Endothelial cell of umbilical vein (primary cell): Measurements from ENCODE around the gene SPATS2L. TPM values are rescaled to one million over a fixed set of nuclear protein-coding genes. Genes with fewer than 3 reads are reported as not detected.

Source experiments
- BruUV-seq: library from RNA; stranded (reverse); fragments of 400-500 nt; replicated peaks from 2 replicates; lab custom pipeline; 2021; lab: Mats Ljungman, UMichigan
- CTCF ChIA-PET: fragments of 300-600, 350-600 bp; sonication (Branson Sonifier 250); formaldehyde crosslinking; loops from one replicate; lab custom pipeline; 2021; ENCODE audit warnings: antibody characterized with exemption, inconsistent platforms; lab: Charles Lee
- POLR2A ChIA-PET: fragments of 300-600, 350-600 bp; sonication (Branson Sonifier 250); formaldehyde crosslinking; loops from one replicate; lab custom pipeline; 2021; ENCODE audit warnings: antibody characterized with exemption, inconsistent platforms; lab: Charles Lee
- DNase-seq: peaks from one replicate; pipeline ENCODE4 v3.0.0-alpha.2; 2011; ENCODE audit warnings: low read depth, low spot score
- FAIRE-seq: peaks from 2 replicates; lab custom pipeline; 2011; peaks lifted over from hg19 to GRCh38; lab: Jason Lieb, UNC
- H2AFZ ChIP-seq: 2 replicates; pipeline ENCODE4 v1.6.0; 2012; ENCODE audit warnings: low read depth, low read length, control low read depth, inconsistent platforms
- H3K27ac ChIP-seq: 2 replicates; pipeline ENCODE4 v1.5.1; 2011; ENCODE audit warnings: low read depth, mild to moderate bottlenecking, control low read depth, low read length, moderate library complexity; ENCODE audit not compliant: insufficient read depth
- H3K27me3 ChIP-seq, 2 experiments: 2 replicates each; pipeline versions ENCODE4 v1.6.0 to v1.6.1; 2011; ENCODE audit warnings: low read length in 2 of 2, mixed read lengths in 1 of 2; ENCODE audit not compliant: control insufficient read depth in 2 of 2, insufficient read depth in 2 of 2
- H3K36me3 ChIP-seq, 2 experiments: 2 replicates in 1 of 2; 3 replicates in 1 of 2; pipeline ENCODE4 v1.5.1; 2011; ENCODE audit warnings: low read length in 2 of 2, mild to moderate bottlenecking in 1 of 2, moderate library complexity in 1 of 2; ENCODE audit not compliant: control insufficient read depth in 2 of 2, insufficient read depth in 2 of 2; ENCODE audit errors: extremely low read depth in 1 of 2
- H3K4me1 ChIP-seq: 3 replicates; pipeline ENCODE4 v1.5.1; 2011; ENCODE audit warnings: mild to moderate bottlenecking, low read length; ENCODE audit not compliant: control insufficient read depth, insufficient read depth; ENCODE audit errors: extremely low read depth
- H3K4me2 ChIP-seq: 2 replicates; pipeline ENCODE4 v1.6.1; 2011; ENCODE audit warnings: low read length, control low read depth, mixed read lengths; ENCODE audit not compliant: insufficient read depth
- H3K4me3 ChIP-seq, 3 experiments: fragments of 200-600 bp in 1 of 3; sonication (generic), shearing (Covaris generic) in 1 of 3; replicated peaks in 1 of 3; 2 replicates each; pipeline ENCODE4 v1.5.1; 2011 to 2016; ENCODE audit warnings: control low read depth in 3 of 3, low read length in 3 of 3, mild to moderate bottlenecking in 2 of 3, inconsistent platforms in 1 of 3, low read depth in 1 of 3, moderate library complexity in 1 of 3; ENCODE audit not compliant: insufficient read depth in 1 of 3
- H3K79me2 ChIP-seq: 2 replicates; pipeline ENCODE4 v1.6.0; 2012; ENCODE audit warnings: low read length, inconsistent platforms; ENCODE audit not compliant: control insufficient read depth, insufficient read depth
- H3K9ac ChIP-seq: replicated peaks from 2 replicates; pipeline ENCODE3; 2011; ENCODE audit warnings: low read length, control low read depth; ENCODE audit not compliant: insufficient read depth; ENCODE audit errors: extremely low read depth
- H3K9me1 ChIP-seq: replicated peaks from 3 replicates; pipeline ENCODE4 v1.6.0; 2011; ENCODE audit warnings: mild to moderate bottlenecking, low read length; ENCODE audit not compliant: control insufficient read depth, insufficient read depth; ENCODE audit errors: extremely low read depth
- H3K9me3 ChIP-seq: replicated peaks from 2 replicates; pipeline ENCODE4 v1.5.1; 2012; ENCODE audit warnings: low read length, inconsistent platforms; ENCODE audit not compliant: control insufficient read depth, insufficient read depth
- H4K20me1 ChIP-seq: replicated peaks from 2 replicates; pipeline ENCODE3; 2011; ENCODE audit warnings: mild to moderate bottlenecking, low read length; ENCODE audit not compliant: control insufficient read depth, insufficient read depth; ENCODE audit errors: extremely low read depth
- EZH2 ChIP-seq: IDR thresholded peaks from 2 replicates; pipeline ENCODE4 v1.6.1; 2012; ENCODE audit warnings: borderline replicate concordance, low read depth, mild to moderate bottlenecking, moderate library complexity, low read length, inconsistent platforms; ENCODE audit not compliant: severe bottlenecking
- FOS ChIP-seq: IDR thresholded peaks from 2 replicates; pipeline ENCODE4 v1.6.1; 2011; ENCODE audit warnings: mild to moderate bottlenecking, low read length, moderate library complexity, borderline replicate concordance; ENCODE audit not compliant: insufficient read depth
- GATA2 ChIP-seq: IDR thresholded peaks from 2 replicates; pipeline ENCODE4 v1.7.0; 2011; ENCODE audit warnings: low read depth, mild to moderate bottlenecking, moderate library complexity, mixed read lengths, low read length; ENCODE audit not compliant: insufficient read length, insufficient read depth
- JUN ChIP-seq: IDR thresholded peaks from 2 replicates; pipeline ENCODE4 v1.6.1; 2011; ENCODE audit warnings: borderline replicate concordance, low read depth; ENCODE audit not compliant: insufficient read length, insufficient read depth
- MYC ChIP-seq: IDR thresholded peaks from one replicate; pipeline ENCODE4 v1.6.1; 2011; ENCODE audit warnings: mild to moderate bottlenecking, low read depth, low read length
- POLR2AphosphoS5 ChIP-seq: IDR thresholded peaks from 2 replicates; pipeline ENCODE4 v1.6.1; 2012; ENCODE audit warnings: low read depth, mild to moderate bottlenecking, control low read depth, low read length, moderate library complexity; ENCODE audit not compliant: insufficient read depth
- dilution Hi-C: fragments of 300-500 bp; cut with MboI; formaldehyde crosslinking; loops from one replicate; pipeline ENCODE4 v1.15.0; 2019; ENCODE audit warnings: low sequenced_read_pairs; ENCODE audit not compliant: extremely low pct_ligation_motif_present
- intact Hi-C: fragments of 100-400 bp; cut with micrococcal nuclease; formaldehyde crosslinking; loops from one replicate; pipeline ENCODE4 v1.10.0; 2022
- polyA plus RNA-seq, 4 experiments: library from polyadenylated mRNA; depleted of rRNA in 3 of 4; stranded (reverse) in 3 of 4; unstranded in 1 of 4; fragments of >200 nt; gene quantifications; 2 replicates each; pipeline versions ENCODE4 v1.2.1 to v1.2.3, GENCODE V29; 2011 to 2012; ENCODE audit warnings: missing spikeins in 1 of 4
- total RNA-seq: library from RNA; stranded (reverse); gene quantifications from 2 replicates; pipeline ENCODE4 v1.2.3, GENCODE V29; 2021
- TF ChIP-seq, protein P1 (sequence below), 2 donors: IDR thresholded peaks; 1 replicate in 1 of 2; 2 replicates in 1 of 2; pipeline ENCODE4 v1.5.1; 2011; ENCODE audit warnings: low read length in 2 of 2, mild to moderate bottlenecking in 2 of 2, moderate library complexity in 2 of 2, control low read depth in 1 of 2, inconsistent platforms in 1 of 2, low read depth in 1 of 2; ENCODE audit not compliant: insufficient read depth in 1 of 2; ENCODE audit errors: extremely low read depth in 1 of 2
- TF ChIP-seq, protein P2 (sequence below): IDR thresholded peaks from 2 replicates; pipeline ENCODE4 v1.6.1; 2011; ENCODE audit not compliant: insufficient read depth, insufficient read length

SPATS2L gene
- total and polyA plus RNA-seq, 2 donors (not counting 3 experiments of a cell fraction or from before 2014, with no cell fraction given): 29.1 to 72.9 TPM

DNA sequence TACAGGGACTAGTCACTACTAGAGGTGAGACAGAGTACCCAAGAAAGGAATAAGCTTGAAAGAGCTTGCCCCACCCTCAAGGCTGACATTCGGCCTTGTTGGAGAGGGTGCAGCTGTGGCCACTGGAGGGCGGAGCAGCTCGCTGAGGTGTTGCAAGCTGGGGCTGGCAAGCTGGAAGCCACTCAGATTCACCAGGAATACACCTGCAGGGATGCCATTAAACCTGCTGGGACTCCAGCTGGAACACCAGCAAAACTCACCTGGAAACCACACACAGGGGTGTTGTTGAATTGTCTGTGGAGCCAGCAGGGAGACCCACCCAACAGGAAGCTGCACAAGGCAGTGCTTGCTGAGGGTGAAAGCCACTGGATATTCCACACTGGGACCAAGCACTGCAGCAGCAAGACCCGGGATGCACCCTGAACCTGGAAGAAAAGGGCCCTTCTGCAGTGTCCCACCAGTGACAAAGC, 177.3 kb downstream of the SPATS2L start:
- no peaks in the 10 kb centered on the region for H3K9me3 ChIP-seq
- no peak overlapping the region for H3K27ac ChIP-seq
- CTCF ChIA-PET: interaction anchor here (0.8 to 6.5 kb wide), 11 partner anchors 10 to 511 kb away, joined by 3 to 149 read pairs (median 14); partner anchors contain the start of gene KCTD18
- no peaks in the 10 kb centered on the region for H3K4me1 ChIP-seq
- POLR2A ChIA-PET: no interaction called here
- no peaks in the 10 kb centered on the region for H3K9me1 ChIP-seq
- DNase-seq (no peak), FAIRE-seq (no peak)
- no peaks in the 10 kb centered on the region for H3K27me3 ChIP-seq
- no peak overlapping the region for H3K4me3 ChIP-seq
- H3K79me2 ChIP-seq: no peaks in the 10 kb centered on the region
- H3K4me2 ChIP-seq: no peak overlapping the region
- BruUV-seq: no TSS peak
- no peaks in the 10 kb centered on the region for H4K20me1 ChIP-seq
- TF ChIP-seq JUN: no peak
- TF ChIP-seq, protein P1, sequence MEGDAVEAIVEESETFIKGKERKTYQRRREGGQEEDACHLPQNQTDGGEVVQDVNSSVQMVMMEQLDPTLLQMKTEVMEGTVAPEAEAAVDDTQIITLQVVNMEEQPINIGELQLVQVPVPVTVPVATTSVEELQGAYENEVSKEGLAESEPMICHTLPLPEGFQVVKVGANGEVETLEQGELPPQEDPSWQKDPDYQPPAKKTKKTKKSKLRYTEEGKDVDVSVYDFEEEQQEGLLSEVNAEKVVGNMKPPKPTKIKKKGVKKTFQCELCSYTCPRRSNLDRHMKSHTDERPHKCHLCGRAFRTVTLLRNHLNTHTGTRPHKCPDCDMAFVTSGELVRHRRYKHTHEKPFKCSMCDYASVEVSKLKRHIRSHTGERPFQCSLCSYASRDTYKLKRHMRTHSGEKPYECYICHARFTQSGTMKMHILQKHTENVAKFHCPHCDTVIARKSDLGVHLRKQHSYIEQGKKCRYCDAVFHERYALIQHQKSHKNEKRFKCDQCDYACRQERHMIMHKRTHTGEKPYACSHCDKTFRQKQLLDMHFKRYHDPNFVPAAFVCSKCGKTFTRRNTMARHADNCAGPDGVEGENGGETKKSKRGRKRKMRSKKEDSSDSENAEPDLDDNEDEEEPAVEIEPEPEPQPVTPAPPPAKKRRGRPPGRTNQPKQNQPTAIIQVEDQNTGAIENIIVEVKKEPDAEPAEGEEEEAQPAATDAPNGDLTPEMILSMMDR (IDR thresholded peaks at IDR 0.05; ENCODE audit: extremely low read depth in 1 of 2, insufficient read depth in 1 of 2, low read depth in 1 of 2, low read length in 2 of 2): peak; percentile 6 to 33
- H2AFZ ChIP-seq: no peak overlapping the region
- intact Hi-C loops (loop anchor here (10.0 kb wide), 1 partner anchor 251 kb away; no protein-coding TSS in a partner anchor), dilution Hi-C loops (no loop called here)
- no peak overlapping the region for H3K9ac ChIP-seq
- no peaks in the 10 kb centered on the region for H3K36me3 ChIP-seq

DNA sequence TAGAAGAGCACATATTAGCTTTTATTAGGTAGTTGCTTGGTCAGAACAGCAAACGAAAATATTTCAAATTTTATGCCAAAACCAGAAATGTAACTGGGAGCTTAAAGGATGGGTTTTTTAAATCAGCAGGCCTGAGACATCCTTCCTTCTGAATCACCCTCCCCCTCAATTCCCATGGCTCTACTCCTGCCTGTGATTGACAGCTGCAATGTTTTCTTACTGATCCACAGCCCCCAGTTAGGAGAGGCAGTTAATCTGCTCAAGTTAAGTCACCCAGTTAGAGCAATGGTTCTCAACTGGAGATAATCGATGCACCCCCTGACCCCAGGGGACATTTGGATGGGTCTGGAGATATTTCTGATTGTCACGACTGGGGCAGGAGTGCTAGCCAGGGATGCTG, 178.4 kb downstream of the SPATS2L start:
- H3K27me3 ChIP-seq: no peaks in the 10 kb centered on the region
- CTCF ChIA-PET: interaction anchor here (1.1 to 6.5 kb wide), 7 partner anchors 9 to 512 kb away, joined by 3 to 149 read pairs (median 14); no protein-coding TSS in a partner anchor
- H3K9ac ChIP-seq: no peak overlapping the region
- BruUV-seq: no TSS peak
- H2AFZ ChIP-seq: no peak overlapping the region
- FAIRE-seq: no peak
- DNase-seq: no peak
- no peak for TF ChIP-seq FOS
- TF ChIP-seq GATA2: no peak
- TF ChIP-seq JUN: no peak
- TF ChIP-seq, protein P2, sequence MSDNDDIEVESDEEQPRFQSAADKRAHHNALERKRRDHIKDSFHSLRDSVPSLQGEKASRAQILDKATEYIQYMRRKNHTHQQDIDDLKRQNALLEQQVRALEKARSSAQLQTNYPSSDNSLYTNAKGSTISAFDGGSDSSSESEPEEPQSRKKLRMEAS: no peak
- TF ChIP-seq, protein P1 (IDR thresholded peaks at IDR 0.05; ENCODE audit: extremely low read depth in 1 of 2, insufficient read depth in 1 of 2, low read depth in 1 of 2, low read length in 2 of 2): no peak
- TF ChIP-seq POLR2AphosphoS5: no peak
- no peak for TF ChIP-seq MYC
- no peak for TF ChIP-seq EZH2
- no peaks in the 10 kb centered on the region for H4K20me1 ChIP-seq
- no peak overlapping the region for H3K4me3 ChIP-seq
- no peaks in the 10 kb centered on the region for H3K9me3 ChIP-seq
- no peak overlapping the region for H3K27ac ChIP-seq
- no peaks in the 10 kb centered on the region for H3K9me1 ChIP-seq
- POLR2A ChIA-PET: no interaction called here
- dilution Hi-C loops: no loop called here
- no peaks in the 10 kb centered on the region for H3K79me2 ChIP-seq
- intact Hi-C loops: loop anchor here (10.0 kb wide), 1 partner anchor 250 kb away; no protein-coding TSS in a partner anchor
- no peak overlapping the region for H3K4me2 ChIP-seq
- no peaks in the 10 kb centered on the region for H3K36me3 ChIP-seq
- H3K4me1 ChIP-seq: no peaks in the 10 kb centered on the region
